K562 (cell line): Measurements from ENCODE around the gene CPSF4. TPM values are rescaled to one million over a fixed set of nuclear protein-coding genes. Genes with fewer than 3 reads are reported as not detected.

Source experiments
- AFF4 ChIP-seq: sonication (generic); formaldehyde crosslinking; IDR thresholded peaks from 2 replicates; pipeline ENCODE4 v1.8.0; 2023; ENCODE audit warnings: mild to moderate bottlenecking, missing genetic modification reagents
- ARID3B ChIP-seq: fragments of 250-450 bp; sonication (Bioruptor Pico); IDR thresholded peaks from 2 replicates; pipeline ENCODE4 v1.4.0; 2020; ENCODE audit warnings: borderline replicate concordance
- ELF4 ChIP-seq: fragments of 450-650 bp; formaldehyde crosslinking; IDR thresholded peaks from 2 replicates; pipeline ENCODE4 v1.4.0; 2022; ENCODE audit warnings: missing genetic modification characterization
- FOS ChIP-seq: IDR thresholded peaks from 3 replicates; pipeline ENCODE4 v1.6.1; 2011; ENCODE audit not compliant: insufficient read length; ENCODE audit errors: extremely low read depth
- GATAD2A ChIP-seq: fragments of 450-650 bp; IDR thresholded peaks from 2 replicates; pipeline ENCODE4 v1.6.1; 2017
- HDAC1 ChIP-seq, 2 experiments: fragments of 450-650 bp; IDR thresholded peaks; 2 replicates each; pipeline ENCODE4 v1.6.1; 2016 to 2017; ENCODE audit warnings: inconsistent platforms in 1 of 2, mild to moderate bottlenecking in 1 of 2, moderate library complexity in 1 of 2
- MIER1 ChIP-seq: fragments of 450-650 bp; IDR thresholded peaks from 2 replicates; pipeline ENCODE4 v1.6.1; 2016; ENCODE audit warnings: antibody characterized with exemption, mild to moderate bottlenecking, low read depth
- PRPF4 ChIP-seq: fragments of 200-400 bp; formaldehyde crosslinking; IDR thresholded peaks from one replicate; pipeline ENCODE4 v1.6.1; 2017; ENCODE audit warnings: low read length, low read depth, mild to moderate bottlenecking; ENCODE audit not compliant: insufficient read depth, poor library complexity, severe bottlenecking
- RBM34 ChIP-seq: fragments of 200-400 bp; formaldehyde crosslinking; IDR thresholded peaks from 2 replicates; pipeline ENCODE4 v1.6.1; 2018; ENCODE audit warnings: low read length, borderline replicate concordance; ENCODE audit not compliant: insufficient read depth
- ZNF561 ChIP-seq: fragments of 450-650 bp; formaldehyde crosslinking; conservative IDR thresholded peaks from 2 replicates; pipeline ENCODE4 v1.4.0; 2020; ENCODE audit warnings: mild to moderate bottlenecking, moderate library complexity
- polyA plus RNA-seq, 8 experiments: library from polyadenylated mRNA; depleted of rRNA in 4 of 8; stranded (reverse) in 5 of 8; unstranded in 3 of 8; fragments of >200 nt; fragmentation: Nextera tagmentation in 2 of 8; fragmentation: Illumina TruSeq in 1 of 8; extraction: Ambion mirVana in 2 of 8; extraction: Trizol in 1 of 8; gene quantifications; 2 replicates each; pipeline versions ENCODE4 v1.2.1 to v1.2.3, GENCODE V29; 2011 to 2014; ENCODE audit warnings: inconsistent platforms in 1 of 8, missing spikeins in 1 of 8
- total RNA-seq, 7 experiments: library from RNA; depleted of rRNA in 6 of 7; stranded (reverse); fragments of >200 nt in 6 of 7; fragmentation: Illumina TruSeq in 2 of 7; extraction: Trizol in 2 of 7; gene quantifications; 2 replicates each; pipeline versions ENCODE4 v1.2.1 to v1.2.3, GENCODE V29; 2011 to 2021; ENCODE audit warnings: low replicate concordance in 1 of 7
- TF ChIP-seq, protein P1 (sequence below): fragments of 250-450 bp; sonication (Bioruptor Pico); IDR thresholded peaks from 2 replicates; pipeline ENCODE4 v1.4.0; 2020; ENCODE audit warnings: mild to moderate bottlenecking

The CPSF4 gene
- total and polyA plus RNA-seq, 9 of the 15 experiments (the other 6 are each of a cell fraction or from before 2014, with no cell fraction given): 16.9 to 118 (median 71.7) TPM

- TF ChIP-seq MIER1 (no peak), FOS (peak; percentile 92), ZNF561 (CRISPR knock-in tag) (no peak), GATAD2A (no peak), PRPF4 (no peak), HDAC1 (IDR thresholded peaks at IDR 0.05) (peak in 1 of 2 experiments; percentile 92; a peak in 2 of 4 replicates), AFF4 (peak; percentile 44; the same call in 1 of the 2 replicates), ARID3B (CRISPR knock-in tag) (0 out of 2 replicates have a peak, but pooled peaks have one; percentile 42), ELF4 (CRISPR knock-in tag) (peak; percentile 40; the same call in 1 of the 2 replicates), RBM34 (no peak)
- TF ChIP-seq, protein P1, sequence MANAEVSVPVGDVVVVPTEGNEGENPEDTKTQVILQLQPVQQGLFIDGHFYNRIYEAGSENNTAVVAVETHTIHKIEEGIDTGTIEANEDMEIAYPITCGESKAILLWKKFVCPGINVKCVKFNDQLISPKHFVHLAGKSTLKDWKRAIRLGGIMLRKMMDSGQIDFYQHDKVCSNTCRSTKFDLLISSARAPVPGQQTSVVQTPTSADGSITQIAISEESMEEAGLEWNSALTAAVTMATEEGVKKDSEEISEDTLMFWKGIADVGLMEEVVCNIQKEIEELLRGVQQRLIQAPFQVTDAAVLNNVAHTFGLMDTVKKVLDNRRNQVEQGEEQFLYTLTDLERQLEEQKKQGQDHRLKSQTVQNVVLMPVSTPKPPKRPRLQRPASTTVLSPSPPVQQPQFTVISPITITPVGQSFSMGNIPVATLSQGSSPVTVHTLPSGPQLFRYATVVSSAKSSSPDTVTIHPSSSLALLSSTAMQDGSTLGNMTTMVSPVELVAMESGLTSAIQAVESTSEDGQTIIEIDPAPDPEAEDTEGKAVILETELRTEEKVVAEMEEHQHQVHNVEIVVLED (CRISPR knock-in tag): no peak
Measured at GRCh38 chr7:99472561-99473314, 34.0 kb downstream of the CPSF4 start, which contains the start of gene ZNF789 (continued).
